Endothelial cell of umbilical vein (primary cell): ENCODE measurements around the gene THBS1. TPM values are rescaled to one million over a fixed set of nuclear protein-coding genes. Genes with fewer than 3 reads are reported as not detected.

Source experiments
- BruUV-seq: library from RNA; stranded (reverse); fragments of 400-500 nt; replicated peaks from 2 replicates; lab custom pipeline; 2021; lab: Mats Ljungman, UMichigan
- CTCF ChIA-PET: fragments of 300-600, 350-600 bp; sonication (Branson Sonifier 250); formaldehyde crosslinking; loops from one replicate; lab custom pipeline; 2021; ENCODE audit warnings: antibody characterized with exemption, inconsistent platforms; lab: Charles Lee
- POLR2A ChIA-PET: fragments of 300-600, 350-600 bp; sonication (Branson Sonifier 250); formaldehyde crosslinking; loops from one replicate; lab custom pipeline; 2021; ENCODE audit warnings: antibody characterized with exemption, inconsistent platforms; lab: Charles Lee
- DNase-seq: peaks from one replicate; pipeline ENCODE4 v3.0.0-alpha.2; 2011; ENCODE audit warnings: low read depth, low spot score
- FAIRE-seq: peaks from 2 replicates; lab custom pipeline; 2011; peaks lifted over from hg19 to GRCh38; lab: Jason Lieb, UNC
- H2AFZ ChIP-seq: 2 replicates; pipeline ENCODE4 v1.6.0; 2012; ENCODE audit warnings: low read depth, low read length, control low read depth, inconsistent platforms
- H3K27ac ChIP-seq: 2 replicates; pipeline ENCODE4 v1.5.1; 2011; ENCODE audit warnings: low read depth, mild to moderate bottlenecking, control low read depth, low read length, moderate library complexity; ENCODE audit not compliant: insufficient read depth
- H3K27me3 ChIP-seq, 2 experiments: 2 replicates each; pipeline versions ENCODE4 v1.6.0 to v1.6.1; 2011; ENCODE audit warnings: low read length in 2 of 2, mixed read lengths in 1 of 2; ENCODE audit not compliant: control insufficient read depth in 2 of 2, insufficient read depth in 2 of 2
- H3K36me3 ChIP-seq, 2 experiments: 2 replicates in 1 of 2; 3 replicates in 1 of 2; pipeline ENCODE4 v1.5.1; 2011; ENCODE audit warnings: low read length in 2 of 2, mild to moderate bottlenecking in 1 of 2, moderate library complexity in 1 of 2; ENCODE audit not compliant: control insufficient read depth in 2 of 2, insufficient read depth in 2 of 2; ENCODE audit errors: extremely low read depth in 1 of 2
- H3K4me1 ChIP-seq: 3 replicates; pipeline ENCODE4 v1.5.1; 2011; ENCODE audit warnings: mild to moderate bottlenecking, low read length; ENCODE audit not compliant: control insufficient read depth, insufficient read depth; ENCODE audit errors: extremely low read depth
- H3K4me2 ChIP-seq: 2 replicates; pipeline ENCODE4 v1.6.1; 2011; ENCODE audit warnings: low read length, control low read depth, mixed read lengths; ENCODE audit not compliant: insufficient read depth
- H3K4me3 ChIP-seq, 3 experiments: fragments of 200-600 bp in 1 of 3; sonication (generic), shearing (Covaris generic) in 1 of 3; replicated peaks in 1 of 3; 2 replicates each; pipeline ENCODE4 v1.5.1; 2011 to 2016; ENCODE audit warnings: control low read depth in 3 of 3, low read length in 3 of 3, mild to moderate bottlenecking in 2 of 3, inconsistent platforms in 1 of 3, low read depth in 1 of 3, moderate library complexity in 1 of 3; ENCODE audit not compliant: insufficient read depth in 1 of 3
- H3K79me2 ChIP-seq: 2 replicates; pipeline ENCODE4 v1.6.0; 2012; ENCODE audit warnings: low read length, inconsistent platforms; ENCODE audit not compliant: control insufficient read depth, insufficient read depth
- H3K9ac ChIP-seq: replicated peaks from 2 replicates; pipeline ENCODE3; 2011; ENCODE audit warnings: low read length, control low read depth; ENCODE audit not compliant: insufficient read depth; ENCODE audit errors: extremely low read depth
- H3K9me1 ChIP-seq: replicated peaks from 3 replicates; pipeline ENCODE4 v1.6.0; 2011; ENCODE audit warnings: mild to moderate bottlenecking, low read length; ENCODE audit not compliant: control insufficient read depth, insufficient read depth; ENCODE audit errors: extremely low read depth
- H3K9me3 ChIP-seq: replicated peaks from 2 replicates; pipeline ENCODE4 v1.5.1; 2012; ENCODE audit warnings: low read length, inconsistent platforms; ENCODE audit not compliant: control insufficient read depth, insufficient read depth
- H4K20me1 ChIP-seq: replicated peaks from 2 replicates; pipeline ENCODE3; 2011; ENCODE audit warnings: mild to moderate bottlenecking, low read length; ENCODE audit not compliant: control insufficient read depth, insufficient read depth; ENCODE audit errors: extremely low read depth
- CTCF ChIP-seq, 2 donors: IDR thresholded peaks; 1 replicate in 1 of 2; 2 replicates in 1 of 2; pipeline ENCODE4 v1.5.1; 2011; ENCODE audit warnings: low read length in 2 of 2, mild to moderate bottlenecking in 2 of 2, moderate library complexity in 2 of 2, control low read depth in 1 of 2, inconsistent platforms in 1 of 2, low read depth in 1 of 2; ENCODE audit not compliant: insufficient read depth in 1 of 2; ENCODE audit errors: extremely low read depth in 1 of 2
- EZH2 ChIP-seq: IDR thresholded peaks from 2 replicates; pipeline ENCODE4 v1.6.1; 2012; ENCODE audit warnings: borderline replicate concordance, low read depth, mild to moderate bottlenecking, moderate library complexity, low read length, inconsistent platforms; ENCODE audit not compliant: severe bottlenecking
- FOS ChIP-seq: IDR thresholded peaks from 2 replicates; pipeline ENCODE4 v1.6.1; 2011; ENCODE audit warnings: mild to moderate bottlenecking, low read length, moderate library complexity, borderline replicate concordance; ENCODE audit not compliant: insufficient read depth
- GATA2 ChIP-seq: IDR thresholded peaks from 2 replicates; pipeline ENCODE4 v1.7.0; 2011; ENCODE audit warnings: low read depth, mild to moderate bottlenecking, moderate library complexity, mixed read lengths, low read length; ENCODE audit not compliant: insufficient read length, insufficient read depth
- JUN ChIP-seq: IDR thresholded peaks from 2 replicates; pipeline ENCODE4 v1.6.1; 2011; ENCODE audit warnings: borderline replicate concordance, low read depth; ENCODE audit not compliant: insufficient read length, insufficient read depth
- MAX ChIP-seq: IDR thresholded peaks from 2 replicates; pipeline ENCODE4 v1.6.1; 2011; ENCODE audit not compliant: insufficient read depth, insufficient read length
- MYC ChIP-seq: IDR thresholded peaks from one replicate; pipeline ENCODE4 v1.6.1; 2011; ENCODE audit warnings: mild to moderate bottlenecking, low read depth, low read length
- POLR2AphosphoS5 ChIP-seq: IDR thresholded peaks from 2 replicates; pipeline ENCODE4 v1.6.1; 2012; ENCODE audit warnings: low read depth, mild to moderate bottlenecking, control low read depth, low read length, moderate library complexity; ENCODE audit not compliant: insufficient read depth
- dilution Hi-C: fragments of 300-500 bp; cut with MboI; formaldehyde crosslinking; loops from one replicate; pipeline ENCODE4 v1.15.0; 2019; ENCODE audit warnings: low sequenced_read_pairs; ENCODE audit not compliant: extremely low pct_ligation_motif_present
- intact Hi-C: fragments of 100-400 bp; cut with micrococcal nuclease; formaldehyde crosslinking; loops from one replicate; pipeline ENCODE4 v1.10.0; 2022
- polyA plus RNA-seq, 4 experiments: library from polyadenylated mRNA; depleted of rRNA in 3 of 4; stranded (reverse) in 3 of 4; unstranded in 1 of 4; fragments of >200 nt; gene quantifications; 2 replicates each; pipeline versions ENCODE4 v1.2.1 to v1.2.3, GENCODE V29; 2011 to 2012; ENCODE audit warnings: missing spikeins in 1 of 4
- total RNA-seq: library from RNA; stranded (reverse); gene quantifications from 2 replicates; pipeline ENCODE4 v1.2.3, GENCODE V29; 2021

The THBS1 gene
- total and polyA plus RNA-seq, 2 donors (not counting 3 experiments of a cell fraction or from before 2014, with no cell fraction given), result 6,293 to 8,883 TPM

- TF ChIP-seq CTCF (IDR thresholded peaks at IDR 0.05; ENCODE audit: extremely low read depth in 1 of 2, insufficient read depth in 1 of 2, low read depth in 1 of 2, low read length in 2 of 2) (no peak), POLR2AphosphoS5 (no peak), FOS (no peak), GATA2 (no peak), JUN (no peak)
- no peak overlapping the region for H2AFZ ChIP-seq
- DNase-seq, result no peak
- no peaks in the 10 kb centered on the region for H3K9me1 ChIP-seq
- H4K20me1 ChIP-seq, result no peaks in the 10 kb centered on the region
- H3K9me3 ChIP-seq, result no peaks in the 10 kb centered on the region
- POLR2A ChIA-PET, result no interaction called here
- no peaks in the 10 kb centered on the region for H3K27me3 ChIP-seq
- no peak overlapping the region for H3K4me2 ChIP-seq
- no peaks in the 10 kb centered on the region for H3K4me1 ChIP-seq
- dilution Hi-C loops (no loop called here), intact Hi-C loops (no loop called here)
- FAIRE-seq, result no peak
- no peak overlapping the region for H3K4me3 ChIP-seq
- no peaks in the 10 kb centered on the region for H3K79me2 ChIP-seq
- no peak overlapping the region for H3K27ac ChIP-seq
- H3K36me3 ChIP-seq, result no peaks in the 10 kb centered on the region
- CTCF ChIA-PET, result interaction anchor here (0.7 to 1.1 kb wide), 2 partner anchors 13 to 219 kb away, joined by 3 read pairs; no protein-coding TSS in a partner anchor
- no peak overlapping the region for H3K9ac ChIP-seq
- BruUV-seq, result no TSS peak
These were observed 32.3 kb upstream of the THBS1 start for GRCh38 chr15:39548561-39548960.

GRCh38 chr15:39549912-39550311 is 31.0 kb upstream of the THBS1 start:
- FAIRE-seq, result no peak
- H3K36me3 ChIP-seq, result no peaks in the 10 kb centered on the region
- no peaks in the 10 kb centered on the region for H3K4me1 ChIP-seq
- H4K20me1 ChIP-seq, result no peaks in the 10 kb centered on the region
- H3K9me1 ChIP-seq, result no peaks in the 10 kb centered on the region
- H3K27ac ChIP-seq, result no peak overlapping the region
- dilution Hi-C loops (no loop called here), intact Hi-C loops (no loop called here)
- no peak overlapping the region for H3K9ac ChIP-seq
- no peaks in the 10 kb centered on the region for H3K79me2 ChIP-seq
- TF ChIP-seq GATA2, result no peak
- no peak for TF ChIP-seq MAX
- TF ChIP-seq EZH2, result no peak
- TF ChIP-seq POLR2AphosphoS5, result no peak
- TF ChIP-seq MYC, result no peak
- TF ChIP-seq CTCF (IDR thresholded peaks at IDR 0.05; ENCODE audit: extremely low read depth in 1 of 2, insufficient read depth in 1 of 2, low read depth in 1 of 2, low read length in 2 of 2), result no peak
- no peak for TF ChIP-seq JUN
- DNase-seq, result no peak
- no peak overlapping the region for H2AFZ ChIP-seq
- CTCF ChIA-PET, result interaction anchor here (0.7 to 1.0 kb wide), 2 partner anchors 17 to 61 kb away, joined by 3 read pairs; no protein-coding TSS in a partner anchor
- no peak overlapping the region for H3K4me2 ChIP-seq
- H3K27me3 ChIP-seq, result no peaks in the 10 kb centered on the region
- H3K9me3 ChIP-seq, result no peaks in the 10 kb centered on the region
- H3K4me3 ChIP-seq, result no peak overlapping the region
- POLR2A ChIA-PET, result no interaction called here
- BruUV-seq, result no TSS peak
